Panc1 (cell line): ENCODE results near the gene TSHZ1. TPM values are rescaled to one million over a fixed set of nuclear protein-coding genes. Genes with fewer than 3 reads are reported as not detected.

Source experiments
- ATAC-seq: fragments of 200-7000 bp; cut with Tn5 transposase; 2 replicates; pipeline ENCODE4 v1.9.1; 2020; ENCODE audit warnings: mild to moderate bottlenecking, moderate library complexity
- BruUV-seq: library from RNA; stranded (reverse); fragments of 400-500 nt; replicated peaks from 2 replicates; lab custom pipeline; 2021; lab: Mats Ljungman, UMichigan
- CTCF ChIA-PET: fragments of 300-600 bp; sonication (Branson Sonifier 250); formaldehyde crosslinking; loops from one replicate; lab custom pipeline; 2022; ENCODE audit warnings: antibody characterized with exemption; lab: Charles Lee
- POLR2A ChIA-PET: fragments of 300-600 bp; sonication (Branson Sonifier 250); formaldehyde crosslinking; loops from one replicate; lab custom pipeline; 2022; ENCODE audit warnings: antibody characterized with exemption; lab: Charles Lee
- DNase-seq: peaks from one replicate; pipeline ENCODE4 v3.0.0-alpha.2; 2010; ENCODE audit warnings: low read depth, low spot score
- H3K27ac ChIP-seq: 2 replicates; pipeline ENCODE4 v1.5.1; 2011; ENCODE audit warnings: mild to moderate bottlenecking, low read length, inconsistent platforms
- H3K27me3 ChIP-seq: fragments of 200-500 bp; sonication (Bioruptor generic); 2 replicates; pipeline ENCODE4 v1.6.0; 2014; ENCODE audit warnings: low read length, inconsistent platforms; ENCODE audit not compliant: control insufficient read depth, insufficient read depth
- H3K36me3 ChIP-seq: fragments of 200-500 bp; sonication (Bioruptor generic); 2 replicates; pipeline ENCODE4 v1.5.1; 2014; ENCODE audit warnings: inconsistent platforms, mild to moderate bottlenecking, low read length, moderate library complexity; ENCODE audit not compliant: control insufficient read depth, insufficient read depth
- H3K4me1 ChIP-seq: 2 replicates; pipeline ENCODE4 v1.5.1; 2011; ENCODE audit warnings: inconsistent platforms, mild to moderate bottlenecking, low read length, moderate library complexity; ENCODE audit not compliant: control insufficient read depth, insufficient read depth
- H3K4me3 ChIP-seq, 2 experiments: 2 replicates each; pipeline ENCODE4 v1.5.1; 2011 to 2012; ENCODE audit warnings: low read depth in 2 of 2, low read length in 2 of 2, mild to moderate bottlenecking in 2 of 2, inconsistent platforms in 1 of 2, moderate library complexity in 1 of 2
- H3K9me3 ChIP-seq: fragments of 200-500 bp; sonication (Bioruptor generic); 2 replicates; pipeline ENCODE4 v1.5.1; 2014; ENCODE audit warnings: low read depth, mild to moderate bottlenecking, inconsistent platforms, low read length, moderate library complexity; ENCODE audit not compliant: control insufficient read depth, insufficient read depth
- POLR2AphosphoS5 ChIP-seq: IDR thresholded peaks from 2 replicates; pipeline ENCODE4 v1.6.1; 2012; ENCODE audit warnings: mild to moderate bottlenecking, low read depth, low read length, moderate library complexity
- REST ChIP-seq, 2 experiments: IDR thresholded peaks; 2 replicates each; pipeline ENCODE4 v1.6.1; 2011 to 2012; ENCODE audit warnings: low read depth in 2 of 2, control low read depth in 1 of 2, low read length in 1 of 2, mild to moderate bottlenecking in 1 of 2, moderate library complexity in 1 of 2; ENCODE audit not compliant: insufficient read depth in 1 of 2
- SIN3A ChIP-seq: IDR thresholded peaks from 2 replicates; pipeline ENCODE4 v1.6.1; 2012; ENCODE audit warnings: low read depth, mild to moderate bottlenecking, low read length, moderate library complexity, borderline replicate concordance; ENCODE audit not compliant: insufficient read depth
- TCF7L2 ChIP-seq: IDR thresholded peaks from 2 replicates; pipeline ENCODE4 v1.6.1; 2011; ENCODE audit warnings: mild to moderate bottlenecking, low read depth, low read length, inconsistent platforms
- in situ Hi-C: cut with HindIII; loops from 2 replicates; pipeline ENCODE4 v1.10.0; 2016; ENCODE audit warnings: low sequenced_read_pairs, low pct_unique_long_range_greater_than_20kb
- intact Hi-C: fragments of 100-400 bp; cut with micrococcal nuclease; formaldehyde crosslinking; loops from one replicate; pipeline ENCODE4 v1.10.0; 2022; ENCODE audit not compliant: unreplicated experiment
- total RNA-seq: library from RNA; stranded (reverse); gene quantifications from one replicate; pipeline ENCODE4 v1.2.1, GENCODE V29; 2021; ENCODE audit not compliant: unreplicated experiment
- TF ChIP-seq, protein P1 (sequence below): fragments of 450-650 bp; IDR thresholded peaks from 2 replicates; pipeline ENCODE4 v1.5.1; 2017; ENCODE audit warnings: mild to moderate bottlenecking

TSHZ1 gene
- total RNA-seq, 1 experiment from 2014 or later, result 10.0 TPM

GRCh38 chr18:75290737-75291358 is 80.3 kb downstream of the TSHZ1 start:
- POLR2A ChIA-PET, result no interaction called here
- TF ChIP-seq REST (IDR thresholded peaks at IDR 0.05; ENCODE audit: insufficient read depth in 1 of 2, low read depth in 2 of 2, low read length in 1 of 2), result no peak
- TF ChIP-seq TCF7L2, result no peak
- TF ChIP-seq POLR2AphosphoS5, result no peak
- TF ChIP-seq, protein P1, sequence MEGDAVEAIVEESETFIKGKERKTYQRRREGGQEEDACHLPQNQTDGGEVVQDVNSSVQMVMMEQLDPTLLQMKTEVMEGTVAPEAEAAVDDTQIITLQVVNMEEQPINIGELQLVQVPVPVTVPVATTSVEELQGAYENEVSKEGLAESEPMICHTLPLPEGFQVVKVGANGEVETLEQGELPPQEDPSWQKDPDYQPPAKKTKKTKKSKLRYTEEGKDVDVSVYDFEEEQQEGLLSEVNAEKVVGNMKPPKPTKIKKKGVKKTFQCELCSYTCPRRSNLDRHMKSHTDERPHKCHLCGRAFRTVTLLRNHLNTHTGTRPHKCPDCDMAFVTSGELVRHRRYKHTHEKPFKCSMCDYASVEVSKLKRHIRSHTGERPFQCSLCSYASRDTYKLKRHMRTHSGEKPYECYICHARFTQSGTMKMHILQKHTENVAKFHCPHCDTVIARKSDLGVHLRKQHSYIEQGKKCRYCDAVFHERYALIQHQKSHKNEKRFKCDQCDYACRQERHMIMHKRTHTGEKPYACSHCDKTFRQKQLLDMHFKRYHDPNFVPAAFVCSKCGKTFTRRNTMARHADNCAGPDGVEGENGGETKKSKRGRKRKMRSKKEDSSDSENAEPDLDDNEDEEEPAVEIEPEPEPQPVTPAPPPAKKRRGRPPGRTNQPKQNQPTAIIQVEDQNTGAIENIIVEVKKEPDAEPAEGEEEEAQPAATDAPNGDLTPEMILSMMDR, result no peak
- no peak for TF ChIP-seq SIN3A

GRCh38 chr18:75291460-75291859 is 80.9 kb downstream of the TSHZ1 start:
- BruUV-seq, result no TSS peak
- H3K36me3 ChIP-seq, result no peaks in the 10 kb centered on the region
- no peak; the same call in 1 of the 2 replicates for ATAC-seq
- no peaks in the 10 kb centered on the region for H3K27me3 ChIP-seq
- TF ChIP-seq POLR2AphosphoS5 (no peak), REST (IDR thresholded peaks at IDR 0.05; ENCODE audit: insufficient read depth in 1 of 2, low read depth in 2 of 2, low read length in 1 of 2) (no peak), SIN3A (no peak), TCF7L2 (no peak)
- TF ChIP-seq, protein P1, result no peak
- H3K27ac ChIP-seq, result no peak overlapping the region
- intact Hi-C loops (no loop called here), in situ Hi-C loops (no loop called here)
- ChIA-PET POLR2A (no interaction called here), CTCF (no interaction called here)
- no peak for DNase-seq
- no peaks in the 10 kb centered on the region for H3K9me3 ChIP-seq
- no peak overlapping the region for H3K4me3 ChIP-seq
- H3K4me1 ChIP-seq, result no peaks in the 10 kb centered on the region

More at GRCh38 chr18:75290737-75291358, 80.3 kb downstream of the TSHZ1 start:
- DNase-seq (no peak), ATAC-seq (no peak)
- H3K27me3 ChIP-seq, result no peaks in the 10 kb centered on the region
- H3K27ac ChIP-seq, result no peak overlapping the region
- in situ Hi-C loops, result no loop called here
- H3K4me1 ChIP-seq, result no peaks in the 10 kb centered on the region
- BruUV-seq, result no TSS peak
- intact Hi-C loops, result no loop called here
- CTCF ChIA-PET, result no interaction called here
- no peaks in the 10 kb centered on the region for H3K9me3 ChIP-seq
- H3K36me3 ChIP-seq, result no peaks in the 10 kb centered on the region
- H3K4me3 ChIP-seq, result no peak overlapping the region
